ENCODE data around the gene KAT2A. TPM values are rescaled to one million over a fixed set of nuclear protein-coding genes. Genes with fewer than 3 reads are reported as not detected.
A peak's percentile ranks its signal among the peaks of the same experiment; 100 is the strongest.

KAT2A gene
- total RNA-seq, 1 donor from 2014 or later = 45.3 TPM

- Histone ChIP-seq H3K27me3 (no peaks in the 10 kb centered on the region), H3K4me3 (peak overlapping the region; percentile 85), H3K27ac (no peak overlapping the region), H3K36me3 (peaks cover 16% of the 10 kb centered on the region), H3K9me3 (no peaks in the 10 kb centered on the region), H3K4me1 (peaks cover 21% of the 10 kb centered on the region)
- intact Hi-C loops (cut with DNase I) = no loop called here
- ATAC-seq (no peak), DNase-seq (no peak)
- no peak for TF ChIP-seq CTCF (IDR thresholded peaks at IDR 0.05)
Measured at GRCh38 chr17:42120161-42120769, 902 bp downstream of the KAT2A start.

GRCh38 chr17:42119301-42119700 is 1.9 kb downstream of the KAT2A start:
- intact Hi-C loops (cut with DNase I) = loop anchor here (10.0 kb wide), 2 partner anchors 94 to 154 kb away; partner anchors contain the start of genes CNP and NKIRAS2
- H3K27ac ChIP-seq = no peak overlapping the region
- H3K4me1 ChIP-seq = peaks cover 21% of the 10 kb centered on the region
- DNase-seq = no peak
- H3K9me3 ChIP-seq = no peaks in the 10 kb centered on the region
- ATAC-seq = no peak
- peaks cover 13% of the 10 kb centered on the region for H3K36me3 ChIP-seq
- no peaks in the 10 kb centered on the region for H3K27me3 ChIP-seq
- no peak for TF ChIP-seq CTCF (IDR thresholded peaks at IDR 0.05)
- no peak overlapping the region for H3K4me3 ChIP-seq

- H3K4me1 ChIP-seq = peaks cover 21% of the 10 kb centered on the region
- TF ChIP-seq CTCF (IDR thresholded peaks at IDR 0.05) = peak; percentile 44
- H3K9me3 ChIP-seq = no peaks in the 10 kb centered on the region
- no peak for ATAC-seq
- intact Hi-C loops (cut with DNase I) = loop anchor here (10.0 kb wide), 2 partner anchors 94 to 154 kb away; partner anchors contain the start of genes CNP and NKIRAS2
- no peak for DNase-seq
- no peak overlapping the region for H3K27ac ChIP-seq
- no peaks in the 10 kb centered on the region for H3K27me3 ChIP-seq
- H3K4me3 ChIP-seq = no peak overlapping the region
- peaks cover 13% of the 10 kb centered on the region for H3K36me3 ChIP-seq
Measured at GRCh38 chr17:42118545-42118944, 2.6 kb downstream of the KAT2A start.

- intact Hi-C loops (cut with DNase I) = loop anchor here (10.0 kb wide), 2 partner anchors 93 to 153 kb away; partner anchors contain the start of genes CNP and NKIRAS2
- no peak overlapping the region for H3K27ac ChIP-seq
- H3K36me3 ChIP-seq = peaks cover 13% of the 10 kb centered on the region
- ATAC-seq (no peak), DNase-seq (no peak)
- no peaks in the 10 kb centered on the region for H3K9me3 ChIP-seq
- peaks cover 24% of the 10 kb centered on the region for H3K4me1 ChIP-seq
- H3K27me3 ChIP-seq = no peaks in the 10 kb centered on the region
- TF ChIP-seq CTCF (IDR thresholded peaks at IDR 0.05) = no peak
- no peak overlapping the region for H3K4me3 ChIP-seq
Measured at GRCh38 chr17:42118126-42118510, 3.0 kb downstream of the KAT2A start.

- peaks cover 29% of the 10 kb centered on the region for H3K4me1 ChIP-seq
- no peaks in the 10 kb centered on the region for H3K27me3 ChIP-seq
- peaks cover 13% of the 10 kb centered on the region for H3K36me3 ChIP-seq
- H3K9me3 ChIP-seq = no peaks in the 10 kb centered on the region
- DNase-seq = no peak
- H3K27ac ChIP-seq = no peak overlapping the region
- ATAC-seq = no peak
- intact Hi-C loops (cut with DNase I) = loop anchor here (10.0 kb wide), 2 partner anchors 93 to 153 kb away; partner anchors contain the start of genes CNP and NKIRAS2
- TF ChIP-seq CTCF (IDR thresholded peaks at IDR 0.05) = no peak
- no peak overlapping the region for H3K4me3 ChIP-seq
Measured at GRCh38 chr17:42117397-42118125, 3.6 kb downstream of the KAT2A start.
